Measurements from ENCODE around the gene MAS1L. TPM values are rescaled to one million over a fixed set of nuclear protein-coding genes. Genes with fewer than 3 reads are reported as not detected.

Gene MAS1L
- total RNA-seq, 4 donors from 2014 or later: not detected

- ATAC-seq (ENCODE audit: low FRiP score): no peak
- no peak for TF ChIP-seq CTCF (IDR thresholded peaks at IDR 0.05)
- no peak for DNase-seq (ENCODE audit: low spot score)
These were observed 7.8 kb upstream of the MAS1L start for GRCh38 chr6:29495571-29495970.

DNA sequence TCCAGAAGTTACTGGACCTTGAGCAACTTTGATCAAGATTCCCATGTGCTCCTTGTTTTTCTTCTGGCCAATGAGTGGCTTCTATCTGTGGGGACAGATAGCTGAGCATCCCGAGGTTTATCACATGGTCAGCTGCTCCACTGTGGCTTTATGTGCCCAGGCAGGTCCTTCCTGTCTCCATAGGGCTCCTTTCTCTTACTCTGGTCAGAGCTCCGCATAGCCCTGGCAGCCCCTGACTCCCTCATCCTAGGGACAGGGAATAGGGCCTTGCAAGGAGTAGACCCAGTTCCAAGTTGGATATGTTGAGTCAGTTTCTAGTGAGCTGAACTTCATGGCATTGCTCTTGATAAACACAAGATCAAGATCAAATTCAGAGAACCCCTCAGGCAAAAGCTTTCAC, 6.4 kb upstream of the MAS1L start:
- DNase-seq (ENCODE audit: low spot score) (no peak), ATAC-seq (ENCODE audit: low FRiP score) (no peak)
- TF ChIP-seq CTCF (IDR thresholded peaks at IDR 0.05): no peak

- DNase-seq (ENCODE audit: low spot score) (no peak), ATAC-seq (ENCODE audit: low FRiP score) (no peak)
- TF ChIP-seq CTCF (IDR thresholded peaks at IDR 0.05): no peak
These were observed 5.5 kb upstream of the MAS1L start for GRCh38 chr6:29493261-29493660.

DNA sequence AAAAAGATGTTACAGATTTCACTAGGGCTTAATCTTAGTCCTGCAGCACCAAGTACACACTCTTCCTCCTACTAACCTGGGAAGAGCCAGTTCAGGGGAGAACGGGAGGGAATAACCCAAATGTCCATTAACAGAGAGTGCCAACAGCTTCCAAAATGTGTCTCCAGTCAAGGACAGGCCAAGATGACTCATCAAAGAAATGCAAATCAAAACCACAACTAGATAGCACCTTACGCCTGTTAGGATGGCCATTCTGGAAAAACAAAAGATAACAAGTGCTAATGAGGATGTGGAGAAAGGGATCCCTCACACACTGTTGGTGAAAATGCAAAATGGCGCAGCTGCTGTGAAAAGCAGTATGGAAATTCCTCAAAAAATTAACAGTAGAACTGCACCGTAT, 3.8 kb upstream of the MAS1L start:
- ATAC-seq (ENCODE audit: low FRiP score) (no peak), DNase-seq (ENCODE audit: low spot score) (no peak)
- TF ChIP-seq CTCF (IDR thresholded peaks at IDR 0.05): no peak

GRCh38 chr6:29490552-29490951, 2.8 kb upstream of the MAS1L start:
- DNase-seq (ENCODE audit: low spot score) (no peak), ATAC-seq (ENCODE audit: low FRiP score) (no peak)
- TF ChIP-seq CTCF (IDR thresholded peaks at IDR 0.05): no peak

GRCh38 chr6:29490055-29490454, 2.3 kb upstream of the MAS1L start:
- no peak for TF ChIP-seq CTCF (IDR thresholded peaks at IDR 0.05)
- ATAC-seq (ENCODE audit: low FRiP score) (no peak), DNase-seq (ENCODE audit: low spot score) (no peak)

GRCh38 chr6:29489286-29489685, 1.5 kb upstream of the MAS1L start:
- DNase-seq (ENCODE audit: low spot score): no peak
- ATAC-seq (ENCODE audit: low FRiP score): no peak
- no peak for TF ChIP-seq CTCF (IDR thresholded peaks at IDR 0.05)

Measured in omental fat pad (tissue), 4 donors.